Frontal cortex (tissue), 4 donors: ENCODE results near the gene RFX3. TPM values are rescaled to one million over a fixed set of nuclear protein-coding genes. Genes with fewer than 3 reads are reported as not detected.

Source experiments
- DNase-seq, 2 donors: peaks; one replicate each; pipeline ENCODE4 v3.0.0; 2012; ENCODE audit warnings: low spot score in 2 of 2
- FAIRE-seq: peaks from 2 replicates; lab custom pipeline; 2012; peaks lifted over from hg19 to GRCh38; lab: Jason Lieb, UNC
- total RNA-seq: library from RNA; depleted of rRNA; stranded (reverse); fragments of >200 nt; gene quantifications from one replicate; pipeline ENCODE4 v1.2.3, GENCODE V29; 2014
- donor health status: control.
- donor health status: control.
- donor health status: control.

Gene RFX3
- total RNA-seq, 1 donor from 2014 or later: 72.2 TPM

DNA sequence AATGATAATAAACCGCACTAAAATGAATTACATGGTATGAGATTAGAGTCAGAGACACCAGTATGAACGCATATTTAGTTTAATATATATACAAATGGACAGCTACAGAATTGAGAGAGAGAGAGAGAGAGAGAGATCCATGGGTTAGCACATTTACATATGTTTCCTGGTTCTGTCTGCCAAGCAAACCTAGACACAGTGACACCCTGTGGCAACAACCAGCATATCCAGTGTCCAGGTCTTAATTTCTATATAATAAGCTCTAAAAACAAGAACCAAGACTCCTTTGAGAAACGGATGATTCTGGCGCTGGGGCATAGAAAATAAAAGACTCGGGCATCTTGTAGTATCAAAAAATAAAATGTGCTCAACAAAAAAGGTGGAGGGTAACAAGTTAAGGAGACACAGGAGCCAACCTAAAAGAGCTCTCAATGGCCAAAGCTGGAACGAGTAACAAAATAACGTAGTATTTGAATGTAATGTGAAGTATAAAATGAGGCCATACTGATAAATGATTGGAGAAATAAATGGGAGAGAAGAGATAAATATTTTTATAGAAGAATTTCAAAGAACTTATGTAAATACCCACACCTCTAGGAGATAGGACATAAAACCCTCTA, 84.5 kb downstream of the RFX3 start:
- no peak for FAIRE-seq
- DNase-seq: no peak

DNA sequence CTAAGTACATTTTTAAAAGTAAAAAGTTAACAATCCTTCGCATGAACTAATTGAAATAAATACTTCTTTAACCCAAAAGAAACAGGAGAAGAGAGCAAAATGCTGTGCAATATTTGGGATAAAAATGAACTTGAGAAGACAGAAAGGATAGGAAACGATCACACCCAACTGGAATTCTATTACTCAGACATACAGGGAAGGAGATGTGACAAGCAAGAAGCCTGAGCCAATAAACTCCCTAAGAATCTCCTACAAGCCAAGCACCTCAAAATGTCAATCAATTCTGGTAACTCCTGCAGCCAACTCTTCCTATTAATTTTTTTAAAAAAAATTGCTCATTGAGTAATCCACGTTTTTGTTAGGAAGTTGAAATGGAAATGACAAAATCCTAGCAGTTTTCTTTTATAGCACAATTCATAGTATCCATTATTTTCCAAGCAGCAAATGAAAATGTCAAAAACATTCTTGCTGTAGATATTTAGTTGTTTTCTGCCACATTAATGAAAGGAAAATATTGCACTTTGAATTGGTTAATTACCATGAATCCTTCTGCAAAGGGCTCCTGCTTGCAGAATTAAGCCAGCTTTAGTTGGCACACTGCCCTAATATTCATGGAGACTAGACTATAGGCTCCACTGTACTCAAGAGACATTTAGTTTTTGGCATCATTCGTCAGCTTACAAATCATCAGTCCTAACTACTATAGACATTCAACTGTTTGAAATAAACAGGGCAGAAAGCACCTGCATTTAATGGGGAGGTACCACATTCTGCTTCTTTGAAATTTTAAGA, 89.0 kb downstream of the RFX3 start:
- no peak for FAIRE-seq
- no peak for DNase-seq

DNA sequence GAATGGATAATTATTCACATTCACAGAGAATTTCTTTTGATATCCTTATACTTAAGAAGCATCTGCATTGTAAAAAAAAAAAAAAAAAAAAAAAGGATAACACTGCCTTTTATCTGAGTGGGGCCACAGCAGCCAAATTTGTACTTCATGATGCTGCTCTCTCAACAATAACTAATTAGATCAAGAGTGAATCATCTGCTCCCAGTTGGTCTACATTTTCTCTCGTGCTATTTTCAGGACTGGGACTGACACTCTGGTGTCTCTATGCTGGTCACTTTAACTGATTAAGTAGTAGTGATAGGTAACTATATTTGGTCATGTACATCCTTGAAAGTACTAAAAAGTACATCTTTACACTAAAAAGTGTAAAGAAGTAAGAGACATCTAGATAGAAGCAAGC, 90.1 kb downstream of the RFX3 start:
- FAIRE-seq: no peak
- DNase-seq: no peak

DNA sequence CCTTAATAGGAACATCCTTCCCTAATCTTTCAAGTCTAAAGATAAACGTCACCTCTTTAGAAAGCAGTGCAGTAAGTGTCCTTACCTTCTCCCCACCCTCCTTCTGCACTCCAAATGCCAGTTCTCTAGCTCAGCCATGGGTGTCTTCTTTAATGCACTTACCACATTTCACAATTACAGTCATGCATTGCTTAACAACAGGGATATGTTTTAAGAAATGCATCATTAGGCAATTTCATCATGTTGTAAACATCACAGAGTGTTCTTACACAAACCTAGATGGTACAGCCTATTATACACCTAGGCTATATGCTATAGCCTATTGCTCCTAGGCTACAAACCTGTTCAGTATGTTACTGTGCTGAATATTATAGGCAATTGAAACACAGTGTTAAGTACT, 91.2 kb downstream of the RFX3 start:
- no peak for DNase-seq

DNA sequence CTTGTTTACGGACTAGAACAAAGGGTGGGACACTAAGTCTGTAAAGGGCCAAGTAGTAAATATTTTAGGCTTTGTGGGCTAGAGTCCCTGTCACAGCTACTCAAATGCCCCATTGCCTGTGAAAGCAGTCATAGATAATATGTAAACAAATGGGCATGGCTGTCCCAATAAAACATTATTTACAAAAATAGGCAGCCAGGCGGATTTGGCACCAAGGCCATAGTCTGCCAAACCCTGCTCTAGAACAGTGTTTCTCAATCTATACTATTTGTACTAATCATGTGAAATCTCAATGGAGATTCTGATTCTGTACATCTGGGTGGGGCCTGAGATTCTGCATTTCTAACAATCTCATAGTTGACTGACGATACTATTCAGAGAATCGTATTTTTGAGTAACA, 92.0 kb downstream of the RFX3 start:
- FAIRE-seq (no peak), DNase-seq (no peak)

More for the DNA sequence above, 91.2 kb downstream of the RFX3 start:
- FAIRE-seq: no peak

DNA sequence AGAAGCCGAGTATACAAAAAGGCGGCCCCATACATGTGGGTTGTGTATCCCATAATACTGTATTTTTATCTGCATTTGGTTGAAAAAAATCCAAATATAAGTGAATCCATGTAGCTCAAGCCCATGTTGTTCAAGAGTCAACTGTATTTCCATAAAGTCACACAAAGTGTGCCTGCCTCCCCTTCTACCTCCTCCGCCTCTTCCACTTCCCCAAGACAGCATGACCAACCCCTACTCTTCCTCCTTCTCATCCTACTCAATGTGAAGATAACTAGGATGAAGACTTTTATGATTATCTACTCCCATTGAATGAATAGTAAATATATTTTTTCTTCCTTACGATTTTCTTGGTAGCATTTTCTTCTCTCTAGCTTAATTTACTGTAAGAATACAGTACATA, 92.7 kb downstream of the RFX3 start:
- no peak for DNase-seq
- no peak for FAIRE-seq

DNA sequence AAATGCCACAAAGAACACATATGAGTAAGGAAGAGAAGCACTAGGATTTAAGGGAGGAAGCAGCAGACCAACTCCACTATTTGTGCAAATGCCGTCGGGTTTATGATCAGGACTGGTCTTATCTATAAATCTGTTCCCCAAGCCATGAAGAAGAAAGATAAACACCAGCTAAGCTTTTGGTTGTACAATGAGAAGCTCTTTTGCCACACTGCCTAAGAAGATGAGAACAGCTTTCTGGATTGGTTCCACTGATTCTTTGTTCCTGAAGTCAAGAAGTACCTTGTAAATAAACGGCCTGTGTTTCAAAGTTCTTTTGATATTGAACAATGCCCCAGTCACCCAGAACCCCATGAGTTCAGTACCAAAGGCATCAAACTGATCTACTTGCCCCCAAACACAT, 93.9 kb downstream of the RFX3 start:
- no peak for FAIRE-seq
- DNase-seq: no peak

DNA sequence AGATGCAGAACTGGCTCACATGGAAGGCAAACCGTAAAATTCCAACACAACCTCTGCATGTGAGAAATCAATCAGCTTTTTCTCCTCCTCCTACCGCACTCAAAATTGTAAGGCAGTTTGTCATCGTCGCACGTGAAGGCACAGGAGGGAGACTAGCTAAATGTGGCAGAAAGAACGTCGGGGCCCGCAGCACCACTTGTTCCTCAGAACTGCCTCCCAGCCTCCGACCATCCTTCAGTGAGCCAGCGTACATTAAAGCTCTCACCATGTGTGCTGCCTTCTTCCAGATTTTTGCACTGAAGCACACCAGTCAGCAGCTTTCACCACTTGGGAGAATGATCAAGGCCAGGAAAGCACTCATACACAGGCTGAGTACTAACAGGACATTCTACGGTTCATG, 105.9 kb downstream of the RFX3 start:
- DNase-seq: no peak
- FAIRE-seq: no peak

DNA sequence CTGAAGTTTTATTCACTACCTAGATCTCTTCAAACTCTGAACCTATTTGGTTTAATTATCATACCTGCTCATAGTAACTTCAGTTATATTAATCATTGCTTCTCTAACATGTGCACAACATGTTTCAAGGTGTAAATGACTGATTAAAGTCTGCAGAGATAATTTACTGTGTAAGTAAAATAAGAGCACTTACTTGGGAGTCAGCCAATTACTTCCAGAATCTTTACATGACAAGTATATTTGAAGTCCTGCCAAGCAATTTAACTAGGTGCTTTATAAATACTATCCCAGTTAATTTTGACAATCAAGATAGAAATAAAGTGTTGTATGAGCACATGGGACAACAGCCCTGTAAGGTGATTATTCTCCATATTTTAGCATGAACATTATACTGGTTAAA, 109.9 kb downstream of the RFX3 start:
- FAIRE-seq (no peak), DNase-seq (no peak)

DNA sequence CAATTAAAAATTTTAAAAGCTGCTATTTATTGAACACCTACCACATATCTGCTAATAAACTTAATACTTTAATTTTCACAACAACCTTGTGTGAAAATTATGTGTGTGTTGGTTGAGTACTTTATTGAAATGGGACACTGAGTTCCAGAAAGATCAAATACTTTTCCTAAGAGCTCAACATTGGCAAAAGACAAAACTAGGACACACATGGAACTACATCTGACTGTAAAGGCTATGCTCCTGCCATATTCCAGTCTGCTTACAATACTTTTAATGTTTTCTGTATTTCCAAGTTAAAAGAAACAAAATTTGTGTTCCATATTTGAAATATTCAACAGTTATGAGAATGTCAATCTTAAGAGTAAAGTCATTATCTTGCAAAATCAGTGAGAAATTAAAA, 111.8 kb downstream of the RFX3 start:
- no peak for FAIRE-seq
- no peak for DNase-seq

DNA sequence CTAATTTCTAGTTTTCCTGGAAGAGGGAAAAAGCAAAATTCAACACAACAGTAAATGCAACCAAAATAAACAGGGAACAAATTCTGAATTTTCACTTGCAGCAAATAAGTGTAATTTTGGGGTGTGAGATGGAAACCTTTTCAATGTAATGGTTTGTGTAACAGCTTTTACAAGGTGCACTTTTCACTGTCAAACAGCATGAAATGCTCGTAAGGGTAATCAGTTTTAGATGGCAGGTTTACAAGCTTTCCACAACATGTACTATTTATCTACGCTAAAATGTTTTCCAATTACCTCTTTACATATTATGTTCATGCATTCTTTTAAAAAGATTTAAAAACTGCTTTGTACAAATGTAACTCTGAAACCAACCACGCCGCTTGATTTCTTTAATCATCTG, 115.3 kb downstream of the RFX3 start:
- FAIRE-seq: no peak
- DNase-seq: no peak

DNA sequence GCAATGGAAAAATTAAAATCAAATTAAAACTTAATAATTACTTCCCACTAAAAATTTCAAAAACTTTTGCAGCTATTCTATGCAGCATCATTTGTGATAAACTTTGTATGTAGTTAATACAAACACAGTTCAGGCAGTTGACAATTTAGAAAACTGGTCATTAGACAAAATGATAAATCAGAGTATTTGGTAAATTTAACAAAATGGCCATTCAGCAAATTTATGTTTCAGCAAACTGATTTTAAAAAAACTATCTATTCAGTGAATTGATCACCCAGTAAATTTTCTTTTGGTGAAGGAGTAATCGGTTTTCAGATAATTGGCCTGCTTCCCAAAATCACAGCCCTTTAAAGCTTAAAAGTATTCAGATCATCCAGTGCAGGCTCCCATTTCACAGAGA, 116.3 kb downstream of the RFX3 start:
- DNase-seq (no peak), FAIRE-seq (no peak)

DNA sequence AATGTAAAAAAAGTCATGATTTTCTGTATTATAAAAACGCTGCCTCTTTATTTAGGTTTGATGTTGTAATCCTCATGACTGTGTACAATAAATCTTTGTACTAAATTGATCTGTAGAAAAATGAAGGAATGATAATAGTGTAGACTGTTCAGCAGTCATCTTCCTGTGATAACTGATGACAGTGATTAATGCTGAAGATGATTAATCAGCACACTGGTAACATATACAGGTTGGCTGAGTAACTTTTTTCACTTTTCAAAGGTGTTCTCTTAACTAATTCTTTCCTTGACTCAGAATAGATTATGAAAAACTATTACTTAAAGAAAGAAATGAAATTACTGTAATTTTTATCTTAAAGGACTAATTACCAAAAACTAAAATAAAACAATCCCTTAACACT, 122.5 kb downstream of the RFX3 start:
- FAIRE-seq: no peak

DNA sequence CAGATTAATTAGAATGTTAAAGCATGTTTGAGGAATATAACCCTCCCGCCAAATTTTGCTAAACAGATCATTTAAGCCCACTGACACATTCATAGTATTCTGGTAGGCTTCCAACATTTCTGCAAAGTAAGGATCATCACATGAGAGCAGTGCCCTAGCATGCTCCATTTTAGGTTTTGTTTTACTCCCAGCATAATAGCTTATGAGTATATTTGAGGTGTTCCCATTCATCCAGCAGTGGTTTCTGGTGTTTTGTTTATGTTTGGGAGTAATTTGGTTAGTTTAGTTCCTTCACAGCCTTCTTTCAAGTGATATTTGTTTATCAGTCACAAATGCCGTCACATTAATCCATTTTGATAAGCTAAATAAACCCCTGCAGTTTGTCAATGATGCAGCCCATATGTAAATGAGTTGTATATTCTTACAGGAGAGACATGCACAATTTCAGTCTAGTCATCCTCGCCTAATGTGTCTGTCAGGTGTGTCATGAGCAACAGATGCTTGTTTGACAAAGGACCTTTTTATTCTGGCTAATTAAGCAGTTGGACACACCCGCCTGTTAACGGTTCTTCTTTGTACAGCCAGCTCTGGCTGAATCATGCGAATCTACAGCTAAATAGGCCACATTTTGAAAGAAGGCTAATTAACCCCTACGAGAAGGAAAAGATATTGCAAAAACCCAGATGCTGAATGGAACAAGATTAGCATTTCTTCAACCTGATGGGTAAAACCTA, 124.4 kb downstream of the RFX3 start:
- FAIRE-seq: no peak
- DNase-seq: peak in 1 of 2 donors; percentile 11

More for the DNA sequence above, 122.5 kb downstream of the RFX3 start:
- DNase-seq: no peak

DNA sequence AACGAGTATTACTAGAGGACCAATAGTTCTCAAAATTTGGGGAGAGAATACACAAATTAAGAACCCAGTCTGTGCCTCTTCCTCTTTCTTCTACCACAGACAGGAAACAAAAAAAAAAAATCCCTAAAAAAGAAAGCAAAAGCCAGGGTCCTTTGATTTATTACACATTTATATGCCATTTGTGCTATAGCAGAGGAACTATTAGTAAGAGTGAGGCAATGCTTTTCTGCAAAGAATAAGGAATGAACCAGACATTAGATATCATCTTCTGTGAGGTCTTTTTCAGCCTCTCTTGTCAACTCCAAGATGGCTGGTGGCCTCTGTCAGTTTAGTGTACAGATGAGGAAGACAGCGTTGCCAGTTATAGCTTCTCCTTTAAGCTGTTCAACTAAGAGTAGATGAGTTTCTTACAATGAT, 127.6 kb downstream of the RFX3 start:
- FAIRE-seq: no peak
- no peak for DNase-seq

DNA sequence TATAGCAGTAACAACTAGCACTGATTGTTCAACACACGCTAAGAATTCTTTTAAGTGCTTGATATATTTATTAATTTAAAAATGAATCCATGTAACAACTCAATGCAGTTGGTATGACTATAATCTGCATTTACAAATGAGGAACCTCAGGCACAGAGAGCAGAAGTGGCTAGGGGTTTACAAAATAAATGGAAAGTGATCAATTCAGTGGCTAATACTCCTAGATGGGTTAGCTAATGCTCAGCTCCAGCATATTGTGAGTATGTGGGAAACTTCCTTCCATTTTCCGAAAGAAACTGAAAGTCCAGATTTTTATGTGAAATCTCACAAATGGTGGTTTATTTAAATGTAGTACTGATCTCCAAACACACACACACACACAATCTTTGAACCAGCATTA, 128.0 kb downstream of the RFX3 start:
- FAIRE-seq (no peak), DNase-seq (no peak)

DNA sequence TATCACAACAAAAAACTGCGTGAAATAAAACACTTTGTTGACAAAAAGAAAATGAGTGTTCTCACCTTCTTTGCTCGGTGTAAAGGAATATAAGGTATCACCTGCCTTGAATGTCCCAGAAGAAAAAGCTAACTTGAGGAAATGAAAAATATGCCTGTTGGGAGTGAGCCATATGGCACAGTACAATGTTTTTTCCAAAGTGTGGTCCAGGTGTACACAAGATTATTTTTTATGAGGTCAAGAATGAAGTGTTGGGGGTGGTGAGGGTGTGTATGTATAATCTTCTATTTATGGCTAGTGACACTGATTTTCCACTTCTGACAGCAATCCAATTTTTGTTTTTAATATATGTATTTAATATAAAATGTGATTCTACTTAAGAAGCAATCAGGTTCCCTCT, 134.4 kb downstream of the RFX3 start:
- no peak for FAIRE-seq
- no peak for DNase-seq

DNA sequence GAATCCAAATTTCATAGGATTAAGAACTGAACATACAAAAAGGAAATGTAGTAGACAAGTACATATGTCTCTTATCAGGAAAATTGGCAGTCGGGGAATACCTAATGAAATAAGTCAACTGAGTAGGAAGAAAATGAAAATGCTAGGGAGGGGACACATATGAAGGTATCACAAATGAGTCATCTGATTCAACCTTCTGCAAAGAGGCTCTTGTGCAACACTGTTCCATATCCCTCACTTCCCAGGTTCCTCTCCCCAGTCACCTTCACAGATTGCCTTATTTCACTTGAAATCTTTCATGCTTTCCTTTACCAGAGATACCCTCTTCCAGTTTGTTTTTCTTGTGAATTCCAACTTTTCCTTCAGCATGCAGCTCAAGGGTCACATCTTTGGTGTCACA, 139.0 kb downstream of the RFX3 start:
- no peak for DNase-seq
- FAIRE-seq: no peak

DNA sequence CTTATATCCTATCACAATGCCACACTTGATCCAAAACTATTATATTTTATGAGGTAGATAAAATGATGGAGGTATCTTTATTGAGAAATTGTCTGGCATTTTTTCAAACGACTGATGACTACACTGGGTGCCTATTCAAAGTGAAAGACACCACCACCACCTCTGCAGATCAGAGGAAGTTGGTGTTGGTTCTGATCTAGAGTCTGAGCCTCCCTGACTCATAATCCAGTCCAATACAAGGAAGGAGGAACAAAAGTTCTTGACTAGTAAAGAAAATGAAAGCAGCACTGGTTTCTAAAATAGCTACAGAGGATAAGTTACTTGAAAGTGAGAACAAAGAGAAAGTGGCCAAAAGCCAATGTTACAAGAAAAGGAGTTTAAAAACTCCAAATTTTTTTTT, 139.9 kb downstream of the RFX3 start:
- DNase-seq (no peak), FAIRE-seq (no peak)

DNA sequence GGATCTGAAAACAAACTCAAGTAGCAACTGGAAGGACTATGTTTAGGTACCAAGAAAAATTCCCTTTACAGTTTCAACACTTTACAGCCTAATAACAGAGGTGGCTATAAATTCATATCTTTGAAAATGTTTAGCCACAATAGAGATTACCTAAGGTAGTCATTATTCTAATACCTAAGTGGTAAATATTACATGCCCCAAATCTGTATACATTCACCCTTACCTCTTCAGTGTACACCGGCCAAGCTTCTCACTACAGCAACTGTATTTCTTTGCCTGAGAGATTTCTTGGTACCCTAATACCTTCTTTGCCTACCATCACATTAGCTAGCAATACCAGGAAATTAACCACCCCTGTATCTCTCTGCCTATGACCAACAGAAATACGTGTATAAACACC, 154.0 kb downstream of the RFX3 start:
- FAIRE-seq: no peak
- DNase-seq: no peak

DNA sequence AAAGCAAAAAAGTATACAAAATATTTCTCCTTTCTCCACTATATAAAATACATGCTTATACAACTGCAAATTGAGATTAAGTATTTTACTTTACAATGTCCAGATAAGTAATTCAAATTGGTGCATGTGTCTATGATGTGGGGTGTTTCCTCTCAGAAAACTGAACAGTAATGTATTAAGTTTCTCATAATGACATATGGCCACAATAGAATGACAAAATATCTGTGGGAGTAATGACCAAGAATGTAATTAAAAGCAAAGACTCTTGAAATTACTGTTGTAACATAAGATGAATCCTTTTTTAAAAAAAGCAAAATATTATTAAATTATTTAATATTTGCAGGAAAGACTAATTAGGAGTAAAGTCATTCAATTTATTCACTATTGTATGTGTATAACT, 155.1 kb downstream of the RFX3 start:
- no peak for DNase-seq
- no peak for FAIRE-seq
